Measurements from ENCODE around the gene CEMIP. TPM values are rescaled to one million over a fixed set of nuclear protein-coding genes. Genes with fewer than 3 reads are reported as not detected.

The CEMIP gene
- total and polyA plus RNA-seq, 10 of the 15 experiments (the other 5 are each of a cell fraction or from before 2014, with no cell fraction given) = 0.01 to 0.44 (median 0.16) TPM; not detected in 6

- H3K79me2 ChIP-seq (ENCODE audit: control insufficient read depth, insufficient read depth, low read length) = peaks cover 41% of the 10 kb centered on the region
- ChIA-PET SMC1A (ENCODE audit: uncharacterized antibody, unreplicated experiment) (interaction anchor here (1.9 to 2.4 kb wide), 2 partner anchors 9 to 267 kb away, joined by 9 read pairs; no protein-coding TSS in a partner anchor), RAD21 (ENCODE audit: unreplicated experiment) (interaction anchor here (1.4 to 3.0 kb wide), 4 partner anchors 9 to 299 kb away, joined by 3 to 13 read pairs (median 5); no protein-coding TSS in a partner anchor), CTCF (interaction anchor here (0.7 to 5.7 kb wide), 5 partner anchors 20 to 287 kb away, joined by 3 to 37 read pairs (median 3); no protein-coding TSS in a partner anchor), POLR2A (interaction anchor here (1.2 to 1.9 kb wide), 3 partner anchors 11 to 293 kb away, joined by 4 to 9 read pairs (median 7); no protein-coding TSS in a partner anchor)
- intact Hi-C loops (cut with micrococcal nuclease; ENCODE audit: unreplicated experiment) = loop anchor here (1.0 to 2.0 kb wide), 4 partner anchors 10 to 293 kb away; partner anchors contain the start of gene MESD
- peak overlapping the region; percentile 54; the same call in 1 of the 2 replicates for H2AFZ ChIP-seq (ENCODE audit: control insufficient read depth, low read depth, low read length)
- no TSS peak for BruUV-seq (replicated peaks)
- no peaks in the 10 kb centered on the region; the same call in 2 of the 3 replicates for H3K9me3 ChIP-seq (replicated peaks; ENCODE audit: control insufficient read depth, insufficient read depth, low read length)
- H3K36me3 ChIP-seq (ENCODE audit: control insufficient read depth in 2 of 2, insufficient read depth in 2 of 2, low read length in 1 of 2) = peaks cover 0 to 3% of the 10 kb centered on the region in 2 experiments; a peak in 2 of 4 replicates
- peak overlapping the region; percentile 92 for H3K27ac ChIP-seq (ENCODE audit: control insufficient read depth, insufficient read depth)
- no peaks in the 10 kb centered on the region for H4K20me1 ChIP-seq (ENCODE audit: control insufficient read depth, insufficient read depth)
- no peaks in the 10 kb centered on the region for H3K27me3 ChIP-seq (replicated peaks in 1 of 2; ENCODE audit: control insufficient read depth in 2 of 2, insufficient read depth in 2 of 2, low read length in 1 of 2)
- H3K9ac ChIP-seq (ENCODE audit: control insufficient read depth, insufficient read depth, low read length) = peak overlapping the region; percentile 92
- DNase-seq (ENCODE audit: low read depth, low spot score) (no peak), ATAC-seq (peak; percentile 35), FAIRE-seq (peak; percentile 38)
- 2% methylated on average over 13 of the region's 13 CpGs for WGBS (ENCODE audit: insufficient coverage, insufficient replicate concordance, low lambda C conversion rate, missing lambda C conversion rate)
- H3K4me2 ChIP-seq (ENCODE audit: control insufficient read depth, insufficient read depth) = peak overlapping the region; percentile 92
- H3K4me3 ChIP-seq = peak overlapping the region; percentile 87
- in situ Hi-C loops (cut with MboI) = loop anchor here (5.0 to 10.0 kb wide), 2 partner anchors 268 to 295 kb away; no protein-coding TSS in a partner anchor
- H3K4me1 ChIP-seq (ENCODE audit: control insufficient read depth, insufficient read depth, low read length) = peaks cover 19% of the 10 kb centered on the region
- no peak for TF ChIP-seq TARDBP (IDR thresholded peaks at IDR 0.05; ENCODE audit: borderline replicate concordance)
- TF ChIP-seq SPI1 (IDR thresholded peaks at IDR 0.05; ENCODE audit: borderline replicate concordance, insufficient read depth, low read depth, low read length) = peak; percentile 19; the same call in 1 of the 2 replicates
- TF ChIP-seq NR2C2 (IDR thresholded peaks at IDR 0.05; ENCODE audit: borderline replicate concordance, control insufficient read depth, insufficient read length, low read depth) = no peak
- no peak for TF ChIP-seq BMI1 (IDR thresholded peaks at IDR 0.05; ENCODE audit: borderline replicate concordance)
- TF ChIP-seq IRF4 (IDR thresholded peaks at IDR 0.05; ENCODE audit: low read depth, low read length) = no peak
- TF ChIP-seq, protein P1, sequence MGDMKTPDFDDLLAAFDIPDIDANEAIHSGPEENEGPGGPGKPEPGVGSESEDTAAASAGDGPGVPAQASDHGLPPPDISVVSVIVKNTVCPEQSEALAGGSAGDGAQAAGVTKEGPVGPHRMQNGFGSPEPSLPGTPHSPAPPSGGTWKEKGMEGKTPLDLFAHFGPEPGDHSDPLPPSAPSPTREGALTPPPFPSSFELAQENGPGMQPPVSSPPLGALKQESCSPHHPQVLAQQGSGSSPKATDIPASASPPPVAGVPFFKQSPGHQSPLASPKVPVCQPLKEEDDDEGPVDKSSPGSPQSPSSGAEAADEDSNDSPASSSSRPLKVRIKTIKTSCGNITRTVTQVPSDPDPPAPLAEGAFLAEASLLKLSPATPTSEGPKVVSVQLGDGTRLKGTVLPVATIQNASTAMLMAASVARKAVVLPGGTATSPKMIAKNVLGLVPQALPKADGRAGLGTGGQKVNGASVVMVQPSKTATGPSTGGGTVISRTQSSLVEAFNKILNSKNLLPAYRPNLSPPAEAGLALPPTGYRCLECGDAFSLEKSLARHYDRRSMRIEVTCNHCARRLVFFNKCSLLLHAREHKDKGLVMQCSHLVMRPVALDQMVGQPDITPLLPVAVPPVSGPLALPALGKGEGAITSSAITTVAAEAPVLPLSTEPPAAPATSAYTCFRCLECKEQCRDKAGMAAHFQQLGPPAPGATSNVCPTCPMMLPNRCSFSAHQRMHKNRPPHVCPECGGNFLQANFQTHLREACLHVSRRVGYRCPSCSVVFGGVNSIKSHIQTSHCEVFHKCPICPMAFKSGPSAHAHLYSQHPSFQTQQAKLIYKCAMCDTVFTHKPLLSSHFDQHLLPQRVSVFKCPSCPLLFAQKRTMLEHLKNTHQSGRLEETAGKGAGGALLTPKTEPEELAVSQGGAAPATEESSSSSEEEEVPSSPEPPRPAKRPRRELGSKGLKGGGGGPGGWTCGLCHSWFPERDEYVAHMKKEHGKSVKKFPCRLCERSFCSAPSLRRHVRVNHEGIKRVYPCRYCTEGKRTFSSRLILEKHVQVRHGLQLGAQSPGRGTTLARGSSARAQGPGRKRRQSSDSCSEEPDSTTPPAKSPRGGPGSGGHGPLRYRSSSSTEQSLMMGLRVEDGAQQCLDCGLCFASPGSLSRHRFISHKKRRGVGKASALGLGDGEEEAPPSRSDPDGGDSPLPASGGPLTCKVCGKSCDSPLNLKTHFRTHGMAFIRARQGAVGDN (IDR thresholded peaks at IDR 0.05) = no peak
- TF ChIP-seq KAT2A (conservative IDR thresholded peaks at IDR 0.05; ENCODE audit: control insufficient read depth, low read depth, low read length) = no peak
- peak; percentile 53 to 70 for TF ChIP-seq IKZF2 (IDR thresholded peaks at IDR 0.05)
- no peak for TF ChIP-seq RCOR1 (conservative IDR thresholded peaks at IDR 0.05; ENCODE audit: low read depth, low read length)
- TF ChIP-seq BHLHE40 (IDR thresholded peaks at IDR 0.05; ENCODE audit: borderline replicate concordance in 1 of 2, low read depth in 2 of 2, low read length in 1 of 2) = 0 out of 4 replicates have a peak, but pooled peaks of 1 of the 2 experiments have one; percentile 5
- TF ChIP-seq, protein P2, sequence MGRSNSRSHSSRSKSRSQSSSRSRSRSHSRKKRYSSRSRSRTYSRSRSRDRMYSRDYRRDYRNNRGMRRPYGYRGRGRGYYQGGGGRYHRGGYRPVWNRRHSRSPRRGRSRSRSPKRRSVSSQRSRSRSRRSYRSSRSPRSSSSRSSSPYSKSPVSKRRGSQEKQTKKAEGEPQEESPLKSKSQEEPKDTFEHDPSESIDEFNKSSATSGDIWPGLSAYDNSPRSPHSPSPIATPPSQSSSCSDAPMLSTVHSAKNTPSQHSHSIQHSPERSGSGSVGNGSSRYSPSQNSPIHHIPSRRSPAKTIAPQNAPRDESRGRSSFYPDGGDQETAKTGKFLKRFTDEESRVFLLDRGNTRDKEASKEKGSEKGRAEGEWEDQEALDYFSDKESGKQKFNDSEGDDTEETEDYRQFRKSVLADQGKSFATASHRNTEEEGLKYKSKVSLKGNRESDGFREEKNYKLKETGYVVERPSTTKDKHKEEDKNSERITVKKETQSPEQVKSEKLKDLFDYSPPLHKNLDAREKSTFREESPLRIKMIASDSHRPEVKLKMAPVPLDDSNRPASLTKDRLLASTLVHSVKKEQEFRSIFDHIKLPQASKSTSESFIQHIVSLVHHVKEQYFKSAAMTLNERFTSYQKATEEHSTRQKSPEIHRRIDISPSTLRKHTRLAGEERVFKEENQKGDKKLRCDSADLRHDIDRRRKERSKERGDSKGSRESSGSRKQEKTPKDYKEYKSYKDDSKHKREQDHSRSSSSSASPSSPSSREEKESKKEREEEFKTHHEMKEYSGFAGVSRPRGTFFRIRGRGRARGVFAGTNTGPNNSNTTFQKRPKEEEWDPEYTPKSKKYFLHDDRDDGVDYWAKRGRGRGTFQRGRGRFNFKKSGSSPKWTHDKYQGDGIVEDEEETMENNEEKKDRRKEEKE (IDR thresholded peaks at IDR 0.05) = no peak
- TF ChIP-seq, protein P3, sequence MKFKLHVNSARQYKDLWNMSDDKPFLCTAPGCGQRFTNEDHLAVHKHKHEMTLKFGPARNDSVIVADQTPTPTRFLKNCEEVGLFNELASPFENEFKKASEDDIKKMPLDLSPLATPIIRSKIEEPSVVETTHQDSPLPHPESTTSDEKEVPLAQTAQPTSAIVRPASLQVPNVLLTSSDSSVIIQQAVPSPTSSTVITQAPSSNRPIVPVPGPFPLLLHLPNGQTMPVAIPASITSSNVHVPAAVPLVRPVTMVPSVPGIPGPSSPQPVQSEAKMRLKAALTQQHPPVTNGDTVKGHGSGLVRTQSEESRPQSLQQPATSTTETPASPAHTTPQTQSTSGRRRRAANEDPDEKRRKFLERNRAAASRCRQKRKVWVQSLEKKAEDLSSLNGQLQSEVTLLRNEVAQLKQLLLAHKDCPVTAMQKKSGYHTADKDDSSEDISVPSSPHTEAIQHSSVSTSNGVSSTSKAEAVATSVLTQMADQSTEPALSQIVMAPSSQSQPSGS (IDR thresholded peaks at IDR 0.05; ENCODE audit: low read length) = no peak
Observed at GRCh38 chr15:80999623-81000036, 220.5 kb downstream of the CEMIP start.

Measured in GM12878 (cell line).